GM12874 (cell line): ENCODE results near the gene ZBTB43.

Source experiments
- TF ChIP-seq, protein P1 (sequence below): IDR thresholded peaks from 2 replicates; pipeline ENCODE4 v1.5.1; 2011; ENCODE audit warnings: low read depth, mild to moderate bottlenecking, control low read depth, low read length, moderate library complexity; ENCODE audit not compliant: insufficient read depth

Gene ZBTB43

DNA sequence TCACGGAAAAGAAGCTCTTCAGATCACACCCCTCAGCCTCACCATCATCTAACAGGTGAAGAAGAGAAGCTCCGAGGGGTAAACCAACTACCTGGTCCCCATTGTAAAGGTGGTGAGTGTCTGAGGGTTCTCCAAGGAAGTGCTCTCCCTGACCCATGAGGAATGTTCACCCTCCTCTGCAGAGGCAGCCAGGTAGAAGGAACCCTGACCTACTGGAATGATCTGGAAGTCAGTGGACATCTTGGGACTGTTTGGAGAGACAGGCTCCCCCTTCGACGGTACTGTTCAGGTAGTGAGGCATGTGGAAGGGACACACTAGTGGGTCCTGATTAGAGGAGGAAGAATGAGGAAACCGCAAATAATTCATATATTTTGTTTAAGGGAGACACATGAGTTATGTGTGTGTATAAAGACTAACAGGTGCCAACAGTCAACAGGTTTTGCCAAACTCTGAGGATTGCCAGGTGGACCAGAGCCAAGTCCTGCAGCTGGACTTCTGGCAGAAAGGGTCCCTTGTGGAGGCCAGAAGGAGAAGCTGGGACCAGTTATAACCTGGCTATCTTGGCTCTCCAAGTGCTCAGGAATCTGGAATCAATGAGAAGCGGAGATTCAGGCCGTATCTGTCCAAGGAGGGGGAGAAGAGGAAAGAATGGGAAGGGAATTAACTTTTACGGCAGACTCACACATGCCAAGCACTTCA, 52.6 kb downstream of the ZBTB43 start:
- TF ChIP-seq, protein P1, sequence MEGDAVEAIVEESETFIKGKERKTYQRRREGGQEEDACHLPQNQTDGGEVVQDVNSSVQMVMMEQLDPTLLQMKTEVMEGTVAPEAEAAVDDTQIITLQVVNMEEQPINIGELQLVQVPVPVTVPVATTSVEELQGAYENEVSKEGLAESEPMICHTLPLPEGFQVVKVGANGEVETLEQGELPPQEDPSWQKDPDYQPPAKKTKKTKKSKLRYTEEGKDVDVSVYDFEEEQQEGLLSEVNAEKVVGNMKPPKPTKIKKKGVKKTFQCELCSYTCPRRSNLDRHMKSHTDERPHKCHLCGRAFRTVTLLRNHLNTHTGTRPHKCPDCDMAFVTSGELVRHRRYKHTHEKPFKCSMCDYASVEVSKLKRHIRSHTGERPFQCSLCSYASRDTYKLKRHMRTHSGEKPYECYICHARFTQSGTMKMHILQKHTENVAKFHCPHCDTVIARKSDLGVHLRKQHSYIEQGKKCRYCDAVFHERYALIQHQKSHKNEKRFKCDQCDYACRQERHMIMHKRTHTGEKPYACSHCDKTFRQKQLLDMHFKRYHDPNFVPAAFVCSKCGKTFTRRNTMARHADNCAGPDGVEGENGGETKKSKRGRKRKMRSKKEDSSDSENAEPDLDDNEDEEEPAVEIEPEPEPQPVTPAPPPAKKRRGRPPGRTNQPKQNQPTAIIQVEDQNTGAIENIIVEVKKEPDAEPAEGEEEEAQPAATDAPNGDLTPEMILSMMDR = no peak

DNA sequence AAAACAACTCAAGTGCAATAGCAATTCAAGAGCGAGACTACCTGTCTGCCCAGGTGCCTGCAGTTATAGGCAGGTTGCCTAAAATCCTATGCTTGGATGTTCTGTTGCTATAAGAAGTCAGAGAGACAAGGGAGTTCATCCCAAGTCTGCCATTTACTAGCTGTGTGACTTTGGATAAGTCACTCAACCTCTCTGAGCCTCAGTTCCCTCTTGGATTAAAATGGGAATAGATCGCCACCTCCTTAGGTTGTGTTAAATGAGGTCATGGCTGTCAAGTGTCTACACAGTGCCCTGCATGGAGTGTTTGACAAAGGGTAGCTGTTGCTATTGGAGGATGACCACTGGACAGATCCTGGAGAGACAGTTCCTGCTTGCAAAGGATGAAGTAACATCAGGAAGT, 54.3 kb downstream of the ZBTB43 start:
- TF ChIP-seq, protein P1 = no peak

DNA sequence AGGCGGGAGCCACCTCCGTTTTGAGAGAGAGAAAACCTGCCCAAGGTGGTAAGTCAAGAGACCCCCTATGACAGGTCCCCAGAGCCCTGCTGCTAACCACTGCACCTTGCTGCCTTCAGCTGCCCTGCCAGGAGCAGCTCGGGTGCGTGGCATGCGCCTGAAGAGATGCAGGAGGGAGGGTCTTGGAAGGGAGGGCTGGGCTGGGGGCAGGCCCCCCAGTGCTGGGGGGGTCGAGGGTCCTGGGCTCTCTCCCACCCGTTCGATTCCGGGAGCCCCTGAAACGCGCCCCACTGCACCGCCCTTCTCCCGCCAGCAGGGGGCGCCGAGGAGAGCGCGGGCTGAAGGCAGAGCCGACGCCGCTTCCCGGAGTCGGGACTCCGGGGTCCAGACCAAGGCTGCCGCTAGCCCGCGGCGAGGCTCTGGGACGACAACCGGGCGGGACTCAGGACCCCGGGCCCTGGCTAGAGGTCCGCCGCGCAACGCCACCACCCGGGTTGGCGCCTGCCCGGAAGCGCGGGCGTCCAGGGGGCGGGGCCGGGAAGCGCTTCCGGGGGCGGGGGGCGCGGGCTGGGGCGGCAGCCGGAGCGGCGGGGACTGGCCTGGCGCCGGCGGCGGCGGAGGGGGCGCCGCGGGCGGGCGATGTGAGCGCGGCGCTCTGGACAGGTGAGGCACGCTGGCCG, 55.4 kb downstream of the ZBTB43 start, which contains the start of gene ZBTB34:
TSS of gene ZBTB34 (plus strand) at position 563 of the 680 bp plus-strand sequence. CDS start 18,761 bp downstream, outside the sequence.
- TF ChIP-seq, protein P1 = peak; percentile 100

DNA sequence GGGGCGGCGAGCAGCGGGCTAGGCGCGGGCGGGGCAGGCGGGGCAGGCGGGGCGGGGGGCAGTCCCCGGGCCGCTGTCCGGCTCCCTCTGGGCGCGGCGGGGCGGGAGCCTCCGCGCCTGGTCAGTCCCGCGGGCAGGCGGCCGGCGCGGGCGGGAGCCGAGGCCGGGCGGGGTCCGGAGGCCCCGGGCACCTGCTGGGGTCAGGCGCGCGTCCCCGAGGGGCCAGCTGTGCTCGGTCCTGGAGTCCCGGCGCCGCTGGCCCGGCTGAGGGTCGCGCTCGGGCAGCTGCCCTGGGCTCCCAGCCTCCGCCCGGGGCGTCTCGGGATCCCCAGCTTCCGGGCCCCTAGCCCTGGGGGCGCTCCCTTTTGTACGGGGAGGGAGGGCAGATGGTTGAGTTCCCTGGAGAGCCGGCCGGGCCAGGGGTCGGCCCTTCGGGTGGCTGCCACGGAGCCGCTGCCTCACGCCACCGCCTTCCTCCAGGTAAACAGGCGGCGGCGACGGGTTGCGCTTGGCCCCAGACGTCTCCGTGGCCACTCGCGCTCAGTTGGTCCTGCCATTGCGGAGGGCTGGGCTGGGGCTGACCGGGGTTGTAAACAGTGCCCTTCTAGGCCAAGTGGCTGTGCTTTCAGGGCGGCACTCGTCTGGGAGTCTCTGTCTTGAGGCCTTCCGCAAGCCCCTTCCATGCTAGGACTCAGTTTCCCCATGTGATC, 56.1 kb downstream of the ZBTB43 start:
- TF ChIP-seq, protein P1 = no peak

DNA sequence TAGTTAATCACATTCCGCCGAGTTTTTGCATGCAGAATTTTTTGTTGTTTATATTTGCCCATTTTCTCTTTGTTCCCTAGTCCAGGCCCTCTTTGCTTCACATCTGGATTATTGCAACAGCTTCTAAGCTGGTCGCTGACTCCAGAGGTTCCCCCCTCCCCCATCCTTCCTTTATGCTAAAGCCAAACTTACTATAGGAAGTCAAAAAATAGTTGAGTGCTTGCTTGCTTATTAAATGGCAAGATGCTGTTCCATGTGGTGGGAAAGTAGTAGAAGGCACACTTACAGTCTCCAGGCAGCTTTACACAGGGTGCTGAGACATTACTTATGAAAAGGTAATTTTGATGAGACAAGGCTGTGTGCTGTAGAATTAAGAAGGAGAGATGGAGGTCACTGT, 56.9 kb downstream of the ZBTB43 start:
- TF ChIP-seq, protein P1 = no peak

DNA sequence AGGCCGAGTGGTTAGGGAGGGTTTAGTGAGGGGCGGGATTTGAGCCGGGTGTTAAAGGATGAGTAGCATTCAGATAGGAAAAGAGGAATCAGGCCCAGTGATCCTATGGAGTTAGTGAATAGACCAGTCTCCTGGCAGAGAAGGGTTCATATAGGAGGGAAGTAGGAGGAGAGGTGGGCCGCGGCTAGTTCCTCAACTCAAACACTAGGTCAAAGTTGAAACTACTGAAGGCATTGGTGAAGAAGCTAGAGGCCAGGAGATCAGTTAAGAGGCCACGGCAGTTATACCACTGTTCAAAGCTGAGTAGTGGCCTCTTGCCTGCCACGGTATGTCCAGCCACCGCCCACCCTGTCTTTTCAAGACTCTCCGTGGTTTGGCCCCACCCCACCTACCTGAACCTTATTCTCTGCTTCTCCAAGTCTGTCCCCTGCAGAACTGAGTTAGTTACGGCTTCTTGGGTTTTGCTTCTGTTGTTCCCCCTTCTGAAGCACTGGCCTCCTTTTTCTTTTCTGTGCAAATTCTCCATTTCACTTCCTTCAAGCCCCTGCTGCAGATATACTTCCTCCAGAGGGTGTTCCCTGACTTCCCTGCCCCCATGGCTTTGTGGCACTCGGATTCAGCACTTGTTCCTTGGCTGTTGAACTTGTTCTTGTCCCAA, 57.4 kb downstream of the ZBTB43 start:
- TF ChIP-seq, protein P1 = no peak

DNA sequence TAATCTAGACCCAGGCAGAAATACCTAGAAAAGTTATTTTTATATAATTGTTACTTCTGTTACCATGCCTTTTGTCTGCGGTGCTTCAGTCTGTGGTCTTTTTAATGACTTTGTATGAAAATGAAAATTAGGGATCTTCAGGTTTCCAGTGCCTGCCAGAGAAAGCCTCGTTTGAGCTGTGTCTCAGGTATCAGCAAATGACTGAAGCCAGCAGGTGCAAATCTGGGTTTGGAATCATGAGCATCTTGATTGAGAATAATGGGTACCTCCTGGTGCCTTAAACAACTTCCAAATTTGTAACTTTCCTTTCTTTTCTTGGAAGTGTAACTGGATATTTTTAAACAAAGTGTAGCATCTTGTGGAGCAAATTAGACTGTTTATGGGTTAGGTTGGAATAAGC, 59.9 kb downstream of the ZBTB43 start:
- TF ChIP-seq, protein P1 = no peak
